ENCODE measurements around the gene B3GNT3.

Gene B3GNT3

GRCh38 chr19:17836530-17836929, 41.6 kb downstream of the B3GNT3 start:
- DNase-seq = no peak

- no peak for DNase-seq
Measured at GRCh38 chr19:17837972-17838371, 43.0 kb downstream of the B3GNT3 start.

GRCh38 chr19:17840019-17840418, 45.1 kb downstream of the B3GNT3 start:
- DNase-seq = no peak

GRCh38 chr19:17841371-17841809, 46.5 kb downstream of the B3GNT3 start:
- DNase-seq = no peak

GRCh38 chr19:17841810-17842662, 47.1 kb downstream of the B3GNT3 start:
- peak; percentile 71 to 81 for DNase-seq

GRCh38 chr19:17842663-17843291, 47.8 kb downstream of the B3GNT3 start:
- no peak for DNase-seq

GRCh38 chr19:17843292-17843827, 48.4 kb downstream of the B3GNT3 start:
- DNase-seq = no peak

GRCh38 chr19:17843908-17844490, 49.1 kb downstream of the B3GNT3 start:
- no peak for DNase-seq

GRCh38 chr19:17846146-17846545, 51.2 kb downstream of the B3GNT3 start:
- no peak for DNase-seq

- DNase-seq = peak; percentile 88 to 90
Measured at GRCh38 chr19:17847538-17848366, 52.8 kb downstream of the B3GNT3 start, which contains the start of gene JAK3. TSS of gene JAK3 (minus strand) at chr19:17847982. CDS start at chr19:17844417, 3,565 bp downstream.

- no peak for DNase-seq
Measured at GRCh38 chr19:17848595-17849292, 53.8 kb downstream of the B3GNT3 start.

GRCh38 chr19:17854061-17854460, 59.1 kb downstream of the B3GNT3 start:
- no peak for DNase-seq

- DNase-seq = peak; percentile 97 to 98
Measured at GRCh38 chr19:17855280-17856152, 60.6 kb downstream of the B3GNT3 start.

- DNase-seq = peak; percentile 98 to 99
Measured at GRCh38 chr19:17859533-17860330, 64.8 kb downstream of the B3GNT3 start, which contains the start of gene RPL18A. TSS of gene RPL18A (plus strand) at chr19:17859910. CDS start at chr19:17859957, 47 bp downstream.

- peak in 1 of 2 donors; percentile 50 for DNase-seq
Measured at GRCh38 chr19:17860331-17860992, 65.5 kb downstream of the B3GNT3 start.

GRCh38 chr19:17860993-17861360, 66.0 kb downstream of the B3GNT3 start:
- DNase-seq = no peak

GRCh38 chr19:17861542-17862402, 66.8 kb downstream of the B3GNT3 start:
- no peak for DNase-seq

All from stimulated activated CD4-positive, alpha-beta T cell treated with anti-CD3 and anti-CD28 coated beads, Interleukin-2, amount 100 ng/mL, for 24 hours (primary cell).